GM23248 (cell line): Measurements from ENCODE around the gene TMEM253. TPM values are rescaled to one million over a fixed set of nuclear protein-coding genes. Genes with fewer than 3 reads are reported as not detected.

Source experiments
- DNase-seq: peaks from one replicate; pipeline ENCODE4 v3.0.0-alpha.2; 2015
- H2AFZ ChIP-seq: fragments of 200-600 bp; sonication (generic); 2 replicates; pipeline ENCODE4 v1.6.1; 2016; ENCODE audit warnings: antibody characterized with exemption
- H3F3A ChIP-seq: fragments of 200-600 bp; sonication (generic); 2 replicates; pipeline ENCODE4 v1.6.1; 2016; ENCODE audit warnings: mild to moderate bottlenecking, antibody characterized with exemption, mixed run types; ENCODE audit not compliant: insufficient read depth
- H3K27ac ChIP-seq: fragments of 200-600 bp; sonication (generic); 2 replicates; pipeline ENCODE4 v1.5.1; 2016; ENCODE audit warnings: mild to moderate bottlenecking
- H3K27me3 ChIP-seq: fragments of 200-600 bp; sonication (generic); replicated peaks from 2 replicates; pipeline ENCODE4 v1.6.1; 2016; ENCODE audit warnings: mild to moderate bottlenecking; ENCODE audit not compliant: insufficient read depth
- H3K36me3 ChIP-seq: fragments of 200-600 bp; sonication (generic); 2 replicates; pipeline ENCODE4 v1.6.1; 2016; ENCODE audit warnings: low read depth, mild to moderate bottlenecking
- H3K4me1 ChIP-seq: fragments of 200-600 bp; sonication (generic); 2 replicates; pipeline ENCODE4 v1.6.1; 2016; ENCODE audit warnings: mild to moderate bottlenecking; ENCODE audit not compliant: insufficient read depth
- H3K4me2 ChIP-seq: fragments of 200-600 bp; sonication (generic); one replicate; pipeline ENCODE4 v1.6.1; 2016; ENCODE audit warnings: mild to moderate bottlenecking; ENCODE audit not compliant: unreplicated experiment
- H3K4me3 ChIP-seq: fragments of 200-600 bp; sonication (generic); 2 replicates; pipeline ENCODE4 v1.5.1; 2016; ENCODE audit warnings: mild to moderate bottlenecking
- H3K79me2 ChIP-seq: fragments of 200-600 bp; sonication (generic); 2 replicates; pipeline ENCODE4 v1.6.1; 2016; ENCODE audit warnings: mild to moderate bottlenecking; ENCODE audit not compliant: insufficient read depth
- H3K9ac ChIP-seq: fragments of 200-600 bp; sonication (generic); 2 replicates; pipeline ENCODE4 v1.6.1; 2016; ENCODE audit warnings: mild to moderate bottlenecking
- H3K9me2 ChIP-seq: fragments of 200-600 bp; sonication (generic); 2 replicates; pipeline ENCODE4 v1.6.1; 2016; ENCODE audit warnings: mixed run types, mild to moderate bottlenecking, moderate library complexity; ENCODE audit not compliant: insufficient read depth
- H3K9me3 ChIP-seq: fragments of 200-600 bp; sonication (generic); one replicate; pipeline ENCODE4 v1.6.1; 2017; ENCODE audit warnings: low read depth
- H4K20me1 ChIP-seq: fragments of 200-600 bp; sonication (generic); 2 replicates; pipeline ENCODE4 v1.6.0; 2016; ENCODE audit not compliant: insufficient read depth
- EZH2 ChIP-seq: fragments of 200-600 bp; sonication (generic); IDR thresholded peaks from 2 replicates; pipeline ENCODE4 v1.6.1; 2018; ENCODE audit warnings: antibody characterized with exemption, mild to moderate bottlenecking; ENCODE audit not compliant: insufficient read depth, poor library complexity, severe bottlenecking
- EZH2phosphoT487 ChIP-seq: fragments of 200-600 bp; sonication (generic); IDR thresholded peaks from 2 replicates; pipeline ENCODE4 v1.6.1; 2018; ENCODE audit warnings: antibody characterized with exemption, moderate library complexity, mild to moderate bottlenecking, low read depth; ENCODE audit not compliant: insufficient read depth
- WGBS, 2 experiments: methylation state at CpG; one replicate each; pipeline ENCODE4 v1.1.6; 2015 to 2017; ENCODE audit warnings: low lambda C conversion rate in 2 of 2, low coverage in 1 of 2; ENCODE audit errors: missing lambda C conversion rate in 2 of 2; 5-methylcytosine and 5-hydroxymethylcytosine counted together
- in situ Hi-C: fragments of 300-500 bp; cut with MboI; formaldehyde crosslinking; loops from 2 replicates; pipeline ENCODE4 v1.15.0; 2020
- polyA plus RNA-seq: library from polyadenylated mRNA; unstranded; fragments of >200 nt; fragmentation: Nextera tagmentation; extraction: Ambion mirVana; gene quantifications from 2 replicates; pipeline ENCODE4 v1.2.1, GENCODE V29; 2016
- total RNA-seq: library from RNA; depleted of rRNA; stranded (reverse); fragments of >200 nt; shearing (Covaris generic); gene quantifications from 2 replicates; pipeline ENCODE4 v1.2.3, GENCODE V29; 2014

The TMEM253 gene
- total and polyA plus RNA-seq, 2 experiments from 2014 or later, result 0.97 TPM; not detected in 1

DNA sequence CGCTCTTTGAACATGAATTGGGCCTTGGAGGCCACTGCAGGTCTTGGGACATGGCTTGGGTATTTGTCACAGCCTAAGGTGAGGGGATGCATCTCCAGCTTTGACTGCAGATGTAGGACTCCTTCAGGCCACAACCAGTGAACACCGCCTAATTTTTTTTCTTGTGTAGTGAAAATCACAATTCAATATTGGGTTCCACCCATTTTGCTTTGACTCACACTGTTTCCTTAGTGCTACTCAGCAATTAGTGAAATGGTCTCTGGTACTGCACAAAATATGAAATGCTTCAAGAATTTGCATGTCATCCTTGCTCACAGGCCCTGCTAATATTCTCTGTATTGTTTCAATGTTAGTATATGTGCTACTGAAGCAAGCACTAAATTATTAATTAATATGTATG is 12.5 kb downstream of the TMEM253 start:
- in situ Hi-C loops, result no loop called here
- Histone ChIP-seq H3K79me2 (no peaks in the 10 kb centered on the region), H3F3A (no peaks in the 10 kb centered on the region), H2AFZ (no peak overlapping the region), H3K4me2 (no peak overlapping the region), H4K20me1 (no peaks in the 10 kb centered on the region), H3K9ac (no peak overlapping the region), H3K27me3 (no peaks in the 10 kb centered on the region), H3K4me1 (no peaks in the 10 kb centered on the region), H3K27ac (no peak overlapping the region), H3K4me3 (no peak overlapping the region), H3K9me3 (no peaks in the 10 kb centered on the region), H3K9me2 (no peaks in the 10 kb centered on the region), H3K36me3 (no peaks in the 10 kb centered on the region)
- WGBS, 2 experiments, result 91 to 94% methylated on average over 2 of the region's 2 CpGs
- no peak for DNase-seq
- no peak for TF ChIP-seq EZH2
- TF ChIP-seq EZH2phosphoT487, result no peak

DNA sequence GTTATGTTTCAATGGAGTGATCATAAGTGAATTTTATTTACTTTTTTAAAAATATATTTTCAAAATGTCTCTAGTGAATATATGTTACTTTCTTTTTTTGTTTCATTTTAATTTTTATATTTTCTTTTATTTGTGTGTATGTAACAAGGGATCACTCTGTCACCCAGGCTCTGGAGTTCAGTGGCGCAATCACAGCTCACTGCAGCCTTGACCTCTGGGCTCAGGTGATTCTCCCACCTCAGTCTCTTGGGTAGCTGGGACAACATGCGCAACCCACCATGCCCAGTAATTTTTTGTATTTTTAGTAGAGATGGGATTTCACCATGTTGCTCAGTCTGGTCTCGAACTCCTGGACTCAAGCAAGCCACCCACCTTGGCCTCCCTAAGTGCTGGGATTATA is 18.1 kb downstream of the TMEM253 start:
- Histone ChIP-seq H3K4me2 (no peak overlapping the region), H2AFZ (no peak overlapping the region), H3K9me3 (no peaks in the 10 kb centered on the region), H3K27ac (no peak overlapping the region), H3K9me2 (no peaks in the 10 kb centered on the region), H4K20me1 (no peaks in the 10 kb centered on the region), H3K9ac (no peak overlapping the region), H3F3A (no peaks in the 10 kb centered on the region), H3K4me1 (no peaks in the 10 kb centered on the region), H3K4me3 (no peak overlapping the region), H3K27me3 (no peaks in the 10 kb centered on the region), H3K79me2 (no peaks in the 10 kb centered on the region), H3K36me3 (no peaks in the 10 kb centered on the region)
- in situ Hi-C loops, result no loop called here
- DNase-seq, result no peak
- WGBS, 2 experiments, result 73 to 83% methylated on average over 3 of the region's 3 CpGs
- TF ChIP-seq EZH2 (no peak), EZH2phosphoT487 (no peak)

GRCh38 chr14:21120686-21121085 is 19.8 kb downstream of the TMEM253 start:
- no peaks in the 10 kb centered on the region for H4K20me1 ChIP-seq
- TF ChIP-seq EZH2phosphoT487, result no peak
- no peak for TF ChIP-seq EZH2
- H3F3A ChIP-seq, result no peaks in the 10 kb centered on the region
- H3K4me3 ChIP-seq, result no peak overlapping the region
- H3K79me2 ChIP-seq, result no peaks in the 10 kb centered on the region
- no peaks in the 10 kb centered on the region for H3K4me1 ChIP-seq
- H3K27me3 ChIP-seq, result peaks cover 3% of the 10 kb centered on the region; the same call in 1 of the 2 replicates
- in situ Hi-C loops, result no loop called here
- WGBS, 2 experiments, result 71 to 75% methylated on average over 6 of the region's 6 CpGs
- no peak overlapping the region for H3K9ac ChIP-seq
- no peaks in the 10 kb centered on the region for H3K9me3 ChIP-seq
- H2AFZ ChIP-seq, result no peak overlapping the region
- no peak overlapping the region for H3K27ac ChIP-seq
- no peak for DNase-seq
- H3K36me3 ChIP-seq, result no peaks in the 10 kb centered on the region
- no peak overlapping the region for H3K4me2 ChIP-seq
- no peaks in the 10 kb centered on the region for H3K9me2 ChIP-seq

- H3K9ac ChIP-seq, result no peak overlapping the region
- H4K20me1 ChIP-seq, result no peaks in the 10 kb centered on the region
- H3K36me3 ChIP-seq, result no peaks in the 10 kb centered on the region
- no peak overlapping the region for H3K27ac ChIP-seq
- H3K4me3 ChIP-seq, result no peak overlapping the region
- H3K79me2 ChIP-seq, result no peaks in the 10 kb centered on the region
- H3F3A ChIP-seq, result no peaks in the 10 kb centered on the region
- no peak for DNase-seq
- no peak for TF ChIP-seq EZH2
- TF ChIP-seq EZH2phosphoT487, result no peak
- WGBS, 2 experiments, result 24 to 32% methylated on average over 1 of the region's 1 CpG
- H3K4me1 ChIP-seq, result no peaks in the 10 kb centered on the region
- no peaks in the 10 kb centered on the region for H3K9me2 ChIP-seq
- H2AFZ ChIP-seq, result no peak overlapping the region
- peaks cover 5% of the 10 kb centered on the region; the same call in 1 of the 2 replicates for H3K27me3 ChIP-seq
- in situ Hi-C loops, result no loop called here
- H3K4me2 ChIP-seq, result no peak overlapping the region
- no peaks in the 10 kb centered on the region for H3K9me3 ChIP-seq
Observed at GRCh38 chr14:21121122-21121521, 20.3 kb downstream of the TMEM253 start.

- in situ Hi-C loops, result no loop called here
- Histone ChIP-seq H3K9ac (no peak overlapping the region), H2AFZ (no peak overlapping the region), H3K27me3 (peaks cover 14% of the 10 kb centered on the region), H3F3A (no peaks in the 10 kb centered on the region), H3K79me2 (no peaks in the 10 kb centered on the region), H3K4me3 (no peak overlapping the region), H3K4me1 (no peaks in the 10 kb centered on the region), H3K9me2 (no peaks in the 10 kb centered on the region), H4K20me1 (no peaks in the 10 kb centered on the region), H3K4me2 (no peak overlapping the region), H3K36me3 (no peaks in the 10 kb centered on the region), H3K27ac (no peak overlapping the region), H3K9me3 (no peaks in the 10 kb centered on the region)
- 50 to 66% methylated on average over 1 of the region's 1 CpG for WGBS, 2 experiments
- no peak for DNase-seq
- TF ChIP-seq EZH2phosphoT487 (no peak), EZH2 (no peak)
Observed at GRCh38 chr14:21123429-21123828, 22.6 kb downstream of the TMEM253 start.
